Retinal pigment epithelial cell (primary cell): ENCODE results near the gene NT5M.

Experiments used
- DNase-seq: peaks from one replicate; pipeline ENCODE4 v3.0.0-alpha.2; 2010; ENCODE audit warnings: low read depth
- H3K4me3 ChIP-seq: 2 replicates; pipeline ENCODE4 v1.5.1; 2011; ENCODE audit warnings: mild to moderate bottlenecking, low read length, control low read depth, moderate library complexity
- CTCF ChIP-seq: conservative IDR thresholded peaks from 2 replicates; pipeline ENCODE4 v1.5.1; 2011; ENCODE audit warnings: low read depth, low read length, control low read depth, inconsistent platforms

The NT5M gene

GRCh38 chr17:17343896-17344506 is 40.8 kb downstream of the NT5M start:
- no peak overlapping the region for H3K4me3 ChIP-seq
- TF ChIP-seq CTCF: no peak
- DNase-seq: no peak

DNA sequence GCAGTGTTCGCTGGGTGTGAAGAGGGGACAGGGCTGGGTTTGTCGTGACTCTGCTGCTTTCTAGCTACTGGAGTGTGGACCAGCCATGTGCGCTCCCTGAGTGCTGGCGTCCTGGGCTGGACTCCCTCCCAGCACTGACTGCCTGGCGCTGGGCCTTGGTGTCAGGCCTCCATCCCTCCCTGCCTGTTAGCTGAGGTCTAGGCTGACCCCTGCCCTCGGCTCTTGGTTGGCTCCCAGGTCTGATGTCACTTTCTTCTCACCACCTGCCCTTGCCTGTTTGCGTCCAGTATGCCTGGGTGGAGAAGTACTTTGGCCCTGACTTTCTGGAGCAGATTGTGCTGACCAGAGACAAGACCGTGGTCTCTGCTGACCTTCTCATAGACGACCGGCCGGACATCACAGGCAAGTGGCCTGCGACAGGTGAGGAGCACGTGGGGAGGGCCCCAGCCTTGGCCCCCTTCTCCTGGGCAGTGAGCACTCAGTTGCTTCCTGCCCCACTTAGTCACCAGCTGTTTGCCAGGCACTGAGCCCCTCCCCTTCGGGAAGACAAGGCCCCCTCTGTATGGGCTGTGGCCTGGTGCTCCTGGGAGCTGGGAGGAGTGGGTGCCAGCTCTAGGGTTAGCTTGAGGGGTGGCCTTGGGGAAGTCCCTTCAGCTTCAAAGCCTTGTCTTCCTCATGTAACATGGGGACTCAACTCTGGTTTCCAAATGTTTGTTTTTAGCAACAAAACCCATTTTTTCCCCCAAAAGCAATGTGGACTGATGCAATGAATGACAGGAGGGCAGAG is 41.5 kb downstream of the NT5M start:
- DNase-seq: no peak
- no peak for TF ChIP-seq CTCF
- H3K4me3 ChIP-seq: no peak overlapping the region

DNA sequence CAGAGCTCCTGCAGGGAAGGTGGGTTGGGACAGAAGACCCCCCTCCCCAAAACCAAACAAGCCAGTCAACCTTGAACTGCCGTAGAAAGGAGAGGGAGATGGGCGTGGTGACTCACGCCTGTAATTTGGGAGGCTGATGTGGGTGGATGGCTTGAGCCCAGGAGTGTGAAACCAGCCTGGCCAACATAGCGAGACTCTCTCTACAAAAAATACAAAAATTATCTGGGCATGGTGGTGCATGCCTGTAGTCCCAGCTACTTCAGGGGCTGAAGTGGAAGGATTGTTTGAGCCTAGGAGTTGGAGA is 42.1 kb downstream of the NT5M start:
- H3K4me3 ChIP-seq: no peak overlapping the region
- TF ChIP-seq CTCF: no peak
- no peak for DNase-seq

DNA sequence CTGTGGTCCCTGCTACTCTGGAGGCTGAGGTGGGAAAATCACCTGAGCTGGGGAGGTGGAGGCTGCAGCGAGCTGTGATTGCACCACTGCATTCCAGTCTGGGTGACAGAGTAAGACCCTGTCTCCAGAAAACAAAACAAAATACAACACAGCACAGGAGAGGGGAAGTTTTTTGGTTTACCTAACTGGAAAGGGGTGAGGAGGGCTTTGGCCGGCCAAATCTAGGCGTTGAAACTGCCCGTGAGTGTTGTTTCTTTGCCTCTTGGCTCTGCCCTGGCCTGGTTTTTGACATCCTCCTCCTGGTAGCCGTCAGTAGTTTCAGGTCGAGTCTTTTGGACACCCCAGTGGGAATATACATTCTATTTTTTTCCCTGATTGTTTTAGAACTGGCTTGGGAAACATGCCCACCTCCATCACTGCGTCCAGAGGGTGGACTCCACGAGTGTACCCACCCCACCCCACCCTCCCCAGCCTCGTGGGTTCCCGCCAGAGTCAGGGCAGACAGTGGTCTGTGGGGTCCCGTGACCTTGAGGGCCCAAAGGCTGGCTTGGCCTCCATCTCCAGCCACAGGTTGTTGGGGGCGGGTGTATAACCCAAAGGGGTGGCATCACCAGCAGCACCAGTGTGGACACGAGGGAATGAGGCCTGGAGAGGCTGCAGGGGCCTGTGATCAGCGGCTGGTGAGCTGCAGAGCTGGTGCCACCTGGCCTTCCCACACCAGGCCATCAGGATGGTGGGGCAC is 42.7 kb downstream of the NT5M start:
- no peak for TF ChIP-seq CTCF
- DNase-seq: no peak
- no peak overlapping the region for H3K4me3 ChIP-seq

DNA sequence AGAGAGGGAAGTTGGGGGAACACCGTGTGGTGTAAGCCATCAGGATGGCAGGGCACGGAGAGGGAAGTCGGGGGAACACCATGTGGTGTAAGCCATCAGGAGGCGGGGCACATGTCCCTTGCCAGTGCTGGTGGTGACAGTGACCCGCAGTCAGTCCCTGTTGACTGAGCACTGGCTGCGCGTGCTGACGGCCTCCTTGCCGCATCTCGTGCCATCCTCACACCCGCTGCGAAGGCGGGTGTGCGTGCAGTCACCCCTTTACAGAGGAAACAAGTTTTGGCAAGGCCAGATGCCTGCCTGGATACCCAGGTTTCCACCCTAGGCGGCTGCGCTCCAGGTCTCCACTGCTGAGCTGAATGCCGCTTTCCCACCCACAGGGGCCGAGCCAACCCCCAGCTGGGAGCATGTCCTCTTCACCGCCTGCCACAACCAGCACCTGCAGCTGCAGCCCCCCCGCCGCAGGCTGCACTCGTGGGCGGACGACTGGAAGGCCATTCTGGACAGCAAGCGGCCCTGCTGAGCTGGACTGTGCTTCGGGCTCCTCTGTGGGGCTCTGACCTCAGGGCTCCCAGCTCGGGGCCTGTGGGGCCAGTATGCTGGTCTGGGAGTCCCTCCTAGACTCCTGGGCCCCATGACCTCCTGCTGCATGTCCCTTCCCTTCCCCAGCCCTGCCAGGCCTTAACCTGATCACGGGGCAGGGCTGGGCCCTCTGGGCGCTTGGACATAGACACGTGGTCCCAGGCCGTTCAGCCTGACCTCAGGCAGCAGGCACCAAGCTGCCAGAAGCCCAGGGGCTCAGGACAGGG is 43.5 kb downstream of the NT5M start:
- TF ChIP-seq CTCF: no peak
- no peak for DNase-seq
- no peak overlapping the region for H3K4me3 ChIP-seq

DNA sequence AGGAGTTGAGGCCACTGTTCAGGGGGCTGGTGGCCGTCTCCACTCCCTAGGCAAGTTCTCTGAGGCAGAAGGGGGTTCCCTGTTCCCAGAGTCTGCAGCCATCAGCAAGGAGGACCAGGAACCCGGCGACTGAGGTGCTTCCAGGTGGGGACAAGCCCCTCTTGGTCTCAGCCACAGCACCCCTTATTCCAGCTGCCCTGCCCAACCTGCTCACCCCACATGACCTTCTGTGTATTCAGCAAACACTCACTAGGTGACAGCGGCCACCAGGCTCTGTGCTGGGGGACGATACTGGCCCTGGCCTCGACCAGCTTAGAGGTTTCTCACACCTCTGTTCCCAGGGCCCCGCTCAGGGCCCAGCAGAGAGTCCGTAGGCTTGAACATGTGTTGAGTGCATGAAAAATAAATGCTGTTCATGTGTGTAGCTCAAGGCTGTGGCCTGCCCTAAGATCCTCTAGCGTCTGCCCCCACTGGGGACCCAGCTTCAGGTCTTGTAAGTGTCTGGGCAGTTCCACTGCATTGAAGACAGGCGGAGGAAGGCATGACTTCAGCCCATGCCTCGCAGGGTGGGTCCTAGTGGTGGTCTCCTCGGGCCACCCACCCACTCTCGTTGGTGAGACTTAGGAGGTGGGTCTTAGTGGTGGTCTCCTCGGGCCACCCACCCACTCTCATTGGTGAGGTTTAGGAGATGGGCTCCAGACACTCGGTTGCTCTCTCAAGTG is 44.2 kb downstream of the NT5M start:
- TF ChIP-seq CTCF: no peak
- no peak for DNase-seq
- H3K4me3 ChIP-seq: no peak overlapping the region
